CD4-positive, alpha-beta T cell (primary cell): ENCODE results near the gene OR6X1. TPM values are rescaled to one million over a fixed set of nuclear protein-coding genes. Genes with fewer than 3 reads are reported as not detected.

Experiments
- ATAC-seq: fragments of 200-7000 bp; cut with Tn5 transposase; one replicate; pipeline ENCODE4 v1.10.0; 2022; ENCODE audit warnings: mild to moderate bottlenecking; ENCODE audit not compliant: poor library complexity
- CTCF ChIA-PET: fragments of 350-600 bp; sonication (Branson Sonifier 250); formaldehyde crosslinking; loops from one replicate; lab custom pipeline; 2021; ENCODE audit warnings: antibody characterized with exemption, inconsistent platforms; lab: Charles Lee
- POLR2A ChIA-PET: fragments of 350-600 bp; sonication (Branson Sonifier 250); formaldehyde crosslinking; loops from one replicate; lab custom pipeline; 2021; ENCODE audit warnings: antibody characterized with exemption, inconsistent platforms; lab: Charles Lee
- DNase-seq, 14 experiments: peaks; one replicate each; pipeline ENCODE4 v3.0.0-alpha.2; 2013 to 2020; ENCODE audit warnings: mixed read lengths in 2 of 14
- H3K27ac ChIP-seq, 2 donors: one replicate each; pipeline versions ENCODE4 v1.5.1 to v1.7.0; 2013; ENCODE audit warnings: low read length in 2 of 2, low read depth in 1 of 2, mild to moderate bottlenecking in 1 of 2
- H3K27me3 ChIP-seq, 2 experiments: 1 replicate in 1 of 2; 2 replicates in 1 of 2; pipeline versions ENCODE4 v1.6.1 to v1.7.0; 2013; ENCODE audit warnings: low read length in 2 of 2, control low read depth in 1 of 2, mild to moderate bottlenecking in 1 of 2, moderate library complexity in 1 of 2; ENCODE audit not compliant: insufficient read depth in 2 of 2, control insufficient read depth in 1 of 2
- H3K36me3 ChIP-seq: one replicate; pipeline ENCODE4 v1.6.1; 2013; ENCODE audit warnings: low read length, control low read depth; ENCODE audit not compliant: insufficient read depth
- H3K4me1 ChIP-seq: one replicate; pipeline ENCODE4 v1.6.1; 2013; ENCODE audit warnings: low read length, control low read depth; ENCODE audit not compliant: insufficient read depth
- H3K4me3 ChIP-seq: one replicate; pipeline ENCODE4 v1.5.1; 2013; ENCODE audit warnings: mild to moderate bottlenecking, low read length, moderate library complexity
- H3K9me3 ChIP-seq, 2 experiments: 1 replicate in 1 of 2; 2 replicates in 1 of 2; pipeline versions ENCODE4 v1.6.1 to v1.7.0; 2013; ENCODE audit warnings: low read length in 2 of 2, mild to moderate bottlenecking in 2 of 2, control low read depth in 1 of 2, moderate library complexity in 1 of 2; ENCODE audit not compliant: control insufficient read depth in 1 of 2, insufficient read depth in 1 of 2
- H3K27ac Mint-ChIP-seq: one replicate; pipeline ENCODE4 v1.8.0; 2020; ENCODE audit warnings: mixed read lengths
- H3K27me3 Mint-ChIP-seq: one replicate; pipeline ENCODE4 v1.8.0; 2021; ENCODE audit warnings: mixed read lengths
- H3K36me3 Mint-ChIP-seq: one replicate; pipeline ENCODE4 v1.8.0; 2021; ENCODE audit warnings: low read depth, mixed read lengths
- H3K4me1 Mint-ChIP-seq: one replicate; pipeline ENCODE4 v1.8.0; 2021; ENCODE audit warnings: low read depth, mixed read lengths
- H3K4me3 Mint-ChIP-seq: one replicate; pipeline ENCODE4 v1.8.0; 2020; ENCODE audit warnings: mild to moderate bottlenecking, mixed read lengths
- H3K9me3 Mint-ChIP-seq: one replicate; pipeline ENCODE4 v1.8.0; 2020; ENCODE audit warnings: mixed read lengths
- CTCF ChIP-seq: fragments of 200-600 bp; IDR thresholded peaks from one replicate; pipeline ENCODE4 v1.8.0; 2022; ENCODE audit warnings: antibody characterized with exemption, mild to moderate bottlenecking
- intact Hi-C, 2 experiments: fragments of 100-400 bp; cut with DNase I in 1 of 2; cut with micrococcal nuclease in 1 of 2; formaldehyde crosslinking; loops; one replicate each; pipeline versions ENCODE4 v1.15.1 to v1.9.0; 2023 to 2025; cut with DNase I, micrococcal nuclease
- total RNA-seq, 174 experiments: library from RNA in 2 of 174; stranded (reverse) in 2 of 174; gene quantifications; one replicate each; pipeline ENCODE4 v1.2.3 and lab custom pipeline; 2021 to 2026

OR6X1 gene
- total RNA-seq, 2 experiments from 2014 or later: not detected

DNA sequence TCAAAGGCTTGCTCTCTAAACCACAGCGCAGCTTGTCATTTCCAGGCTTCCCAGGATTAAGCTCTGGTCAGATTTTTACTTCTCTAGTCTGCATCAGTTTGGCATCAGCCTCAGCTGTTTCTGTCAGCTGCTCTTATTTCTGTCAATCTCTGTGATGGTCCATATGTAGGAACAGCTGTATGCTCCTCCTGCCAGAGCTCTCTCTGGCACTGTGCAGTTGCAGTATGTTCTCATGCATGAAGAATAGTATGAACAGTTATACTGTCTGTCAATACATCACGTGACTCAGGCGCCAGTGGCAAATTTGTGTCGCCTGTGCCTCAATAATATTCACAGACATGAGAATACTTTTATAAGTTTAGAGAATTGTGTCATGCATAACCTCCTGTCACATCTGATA is 45.1 kb upstream of the OR6X1 start:
- H3K4me3 ChIP-seq: no peak overlapping the region
- no peaks in the 10 kb centered on the region for H3K27me3 ChIP-seq
- no peak for TF ChIP-seq CTCF
- Mint-ChIP-seq H3K27ac (no peak overlapping the region), H3K4me1 (no peaks in the 10 kb centered on the region), H3K9me3 (no peaks in the 10 kb centered on the region), H3K27me3 (no peaks in the 10 kb centered on the region), H3K36me3 (no peaks in the 10 kb centered on the region), H3K4me3 (no peak overlapping the region)
- intact Hi-C loops: no loop called here
- ChIA-PET CTCF (no interaction called here), POLR2A (no interaction called here)
- no peaks in the 10 kb centered on the region for H3K36me3 ChIP-seq
- no peaks in the 10 kb centered on the region for H3K9me3 ChIP-seq
- ATAC-seq: no peak
- no peak for DNase-seq
- H3K4me1 ChIP-seq: no peaks in the 10 kb centered on the region
- no peak overlapping the region for H3K27ac ChIP-seq

- H3K27me3 ChIP-seq: peaks cover 0 to 6% of the 10 kb centered on the region in 2 experiments
- H3K36me3 Mint-ChIP-seq: no peaks in the 10 kb centered on the region
- no peaks in the 10 kb centered on the region for H3K9me3 Mint-ChIP-seq
- H3K4me3 Mint-ChIP-seq: no peak overlapping the region
- no peak overlapping the region for H3K27ac Mint-ChIP-seq
- no peaks in the 10 kb centered on the region for H3K4me1 Mint-ChIP-seq
- CTCF ChIA-PET: no interaction called here
- no peaks in the 10 kb centered on the region for H3K9me3 ChIP-seq
- no peak overlapping the region for H3K27ac ChIP-seq
- no peaks in the 10 kb centered on the region for H3K4me1 ChIP-seq
- no peak for ATAC-seq
- POLR2A ChIA-PET: no interaction called here
- intact Hi-C loops: no loop called here
- H3K36me3 ChIP-seq: no peaks in the 10 kb centered on the region
- no peak overlapping the region for H3K4me3 ChIP-seq
- no peaks in the 10 kb centered on the region for H3K27me3 Mint-ChIP-seq
- DNase-seq: no peak
- no peak for TF ChIP-seq CTCF
Observed at GRCh38 chr11:123798513-123799252, 44.4 kb upstream of the OR6X1 start.

DNA sequence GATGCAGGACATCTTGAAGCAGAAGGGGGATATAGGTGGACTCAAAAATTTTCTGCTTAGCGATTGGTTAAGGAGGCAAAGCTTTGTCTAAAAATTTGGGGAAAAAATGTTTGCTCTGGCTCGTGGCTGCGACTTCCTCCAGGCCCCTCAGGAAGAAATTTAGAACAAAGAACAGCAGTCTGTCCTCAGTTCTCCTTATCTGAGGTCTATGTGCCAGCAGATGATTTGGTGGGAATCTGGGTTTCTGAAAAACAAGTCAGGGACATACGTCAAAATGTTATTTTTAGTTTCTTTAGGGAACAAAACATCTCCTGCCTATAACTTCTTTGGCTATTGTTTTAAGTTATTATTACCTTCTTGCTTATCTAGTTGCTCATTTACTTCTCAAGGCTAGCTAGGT is 43.8 kb upstream of the OR6X1 start:
- Mint-ChIP-seq H3K9me3 (no peaks in the 10 kb centered on the region), H3K36me3 (no peaks in the 10 kb centered on the region), H3K4me3 (no peak overlapping the region), H3K27me3 (no peaks in the 10 kb centered on the region), H3K4me1 (no peaks in the 10 kb centered on the region), H3K27ac (no peak overlapping the region)
- ChIA-PET POLR2A (no interaction called here), CTCF (no interaction called here)
- no peaks in the 10 kb centered on the region for H3K4me1 ChIP-seq
- H3K27me3 ChIP-seq: peaks cover 0 to 6% of the 10 kb centered on the region in 2 experiments
- H3K4me3 ChIP-seq: no peak overlapping the region
- ATAC-seq (no peak), DNase-seq (no peak)
- intact Hi-C loops: no loop called here
- no peak overlapping the region for H3K27ac ChIP-seq
- TF ChIP-seq CTCF: no peak
- H3K36me3 ChIP-seq: no peaks in the 10 kb centered on the region
- H3K9me3 ChIP-seq: no peaks in the 10 kb centered on the region
